Fibroblast of mammary gland (primary cell): ENCODE results near the gene RFNG.

Source experiments
- DNase-seq: peaks from one replicate; pipeline ENCODE4 v3.0.0-alpha.2; 2010; ENCODE audit warnings: low read depth
- H3K4me3 ChIP-seq: 2 replicates; pipeline ENCODE4 v1.5.1; 2011; ENCODE audit warnings: low read depth, mild to moderate bottlenecking, low read length, moderate library complexity; ENCODE audit not compliant: control insufficient read depth
- CTCF ChIP-seq: conservative IDR thresholded peaks from 2 replicates; pipeline ENCODE4 v1.5.1; 2011; ENCODE audit warnings: low read depth, low read length, inconsistent platforms; ENCODE audit not compliant: control insufficient read depth, insufficient read depth

The RFNG gene

GRCh38 chr17:82023447-82024241 is 28.0 kb downstream of the RFNG start:
- peak overlapping the region; percentile 61 for H3K4me3 ChIP-seq
- no peak for DNase-seq
- no peak for TF ChIP-seq CTCF

GRCh38 chr17:82022981-82023446 is 28.6 kb downstream of the RFNG start, which contains the start of gene LRRC45:
TSS of gene LRRC45 (plus strand) at chr17:82023305. CDS start at chr17:82023644, 339 bp downstream.
- TF ChIP-seq CTCF = no peak
- DNase-seq = peak; percentile 99

GRCh38 chr17:82022310-82022980 is 29.2 kb downstream of the RFNG start, which contains the start of gene CENPX:
TSS of gene CENPX (minus strand) at chr17:82022878. CDS start at chr17:82022861, 17 bp downstream.
- no peak for TF ChIP-seq CTCF
- no peak for DNase-seq
- H3K4me3 ChIP-seq = peak within 1 kb of the TSS; percentile 75

More at GRCh38 chr17:82022981-82023446, 28.6 kb downstream of the RFNG start, which contains the start of gene LRRC45:
- H3K4me3 ChIP-seq = peak within 1 kb of the TSS; percentile 75

GRCh38 chr17:82021900-82022309 is 29.7 kb downstream of the RFNG start:
- no peak for DNase-seq
- H3K4me3 ChIP-seq = peak overlapping the region; percentile 75
- no peak for TF ChIP-seq CTCF

- H3K4me3 ChIP-seq = peak overlapping the region; percentile 75
Observed at GRCh38 chr17:82021107-82021899, 30.3 kb downstream of the RFNG start.

More at GRCh38 chr17:82021107-82021899, 30.3 kb downstream of the RFNG start:
- peak; percentile 66 for TF ChIP-seq CTCF
- peak; percentile 76 for DNase-seq
